Activated CD4-positive, alpha-beta T cell treated with anti-CD3 and anti-CD28 coated beads for 1 hour (primary cell): ENCODE results near the gene GRM2.

Experiments used
- DNase-seq: peaks from one replicate; pipeline ENCODE4 v3.0.0-alpha.2; 2020

The GRM2 gene

DNA sequence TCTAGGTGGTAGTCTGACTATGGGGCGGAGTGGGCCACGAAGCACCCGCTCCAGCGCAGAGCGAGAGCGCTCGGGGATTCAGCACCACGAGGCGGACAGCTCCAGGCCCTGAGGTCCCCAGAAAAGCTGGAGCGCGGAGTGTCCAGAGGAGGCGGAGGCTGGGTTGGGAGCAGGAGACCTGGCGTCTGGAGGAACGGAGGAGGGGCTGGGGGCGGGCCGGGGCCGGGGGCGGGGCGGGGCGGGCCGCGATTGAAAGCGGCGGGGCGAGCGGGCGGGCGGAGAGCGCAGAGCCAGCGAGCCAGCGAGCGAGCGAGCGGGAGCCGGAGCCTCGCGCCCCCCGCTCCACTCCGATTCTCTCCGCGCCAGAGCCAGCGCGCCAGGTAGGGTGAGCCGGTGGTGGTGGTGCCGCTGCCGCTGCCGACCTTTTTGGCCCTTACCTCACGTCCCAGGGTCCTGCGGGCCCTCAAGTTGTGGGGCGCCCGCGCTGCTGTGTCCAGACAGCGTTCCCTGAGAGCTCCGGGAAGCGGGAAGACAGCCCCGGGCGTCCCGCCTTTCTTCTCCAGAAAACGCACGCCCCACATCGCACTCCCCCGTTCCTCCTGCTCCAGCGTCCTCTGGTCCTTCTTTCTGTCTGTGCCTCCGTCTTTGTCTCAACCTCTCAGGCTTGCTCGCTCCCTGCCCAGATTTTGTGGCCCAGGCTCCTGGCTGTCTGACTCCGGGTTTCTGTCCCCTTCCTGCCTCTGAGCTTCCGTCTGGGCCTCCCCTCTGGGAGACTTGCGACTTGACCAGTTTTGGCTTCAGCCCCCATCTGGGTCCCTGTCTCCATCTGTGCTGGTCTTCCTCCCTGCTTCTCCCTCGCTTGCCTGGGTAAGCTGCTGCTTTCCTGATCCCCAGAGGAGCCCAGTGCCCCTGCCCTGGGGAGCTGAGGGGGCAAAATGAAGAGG, at the start of gene GRM2:
Gene GRM2 (plus strand): TSS at position 281 of the 944 bp plus-strand sequence. CDS start 1,916 bp downstream, outside the sequence.
- no peak for DNase-seq

- DNase-seq, result no peak
Measured at GRCh38 chr3:51657234-51657633, 49.6 kb upstream of the GRM2 start.

GRCh38 chr3:51659942-51660341, 46.9 kb upstream of the GRM2 start:
- DNase-seq, result no peak

DNA sequence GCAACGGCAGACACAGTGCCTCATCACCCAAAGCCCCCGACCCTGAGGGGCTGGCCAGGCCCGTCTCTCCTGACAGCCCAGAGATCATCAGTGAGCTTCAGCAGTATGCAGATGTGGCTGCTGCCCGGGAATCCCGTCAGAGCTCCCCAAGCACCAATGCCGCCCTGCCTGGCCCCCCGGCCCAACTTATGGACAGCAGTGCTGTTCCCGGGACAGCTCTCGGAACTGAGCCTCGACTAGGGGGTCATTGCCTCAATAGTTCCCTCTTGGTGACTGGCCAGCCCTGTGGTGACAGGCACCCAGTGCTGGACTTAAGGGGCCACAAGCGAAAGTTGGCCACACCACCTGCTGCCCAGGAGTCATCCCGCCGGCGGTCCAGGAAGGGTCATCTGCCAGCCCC, 44.4 kb upstream of the GRM2 start:
- DNase-seq, result no peak

- DNase-seq, result no peak
Measured at GRCh38 chr3:51668756-51669155, 38.1 kb upstream of the GRM2 start.

DNA sequence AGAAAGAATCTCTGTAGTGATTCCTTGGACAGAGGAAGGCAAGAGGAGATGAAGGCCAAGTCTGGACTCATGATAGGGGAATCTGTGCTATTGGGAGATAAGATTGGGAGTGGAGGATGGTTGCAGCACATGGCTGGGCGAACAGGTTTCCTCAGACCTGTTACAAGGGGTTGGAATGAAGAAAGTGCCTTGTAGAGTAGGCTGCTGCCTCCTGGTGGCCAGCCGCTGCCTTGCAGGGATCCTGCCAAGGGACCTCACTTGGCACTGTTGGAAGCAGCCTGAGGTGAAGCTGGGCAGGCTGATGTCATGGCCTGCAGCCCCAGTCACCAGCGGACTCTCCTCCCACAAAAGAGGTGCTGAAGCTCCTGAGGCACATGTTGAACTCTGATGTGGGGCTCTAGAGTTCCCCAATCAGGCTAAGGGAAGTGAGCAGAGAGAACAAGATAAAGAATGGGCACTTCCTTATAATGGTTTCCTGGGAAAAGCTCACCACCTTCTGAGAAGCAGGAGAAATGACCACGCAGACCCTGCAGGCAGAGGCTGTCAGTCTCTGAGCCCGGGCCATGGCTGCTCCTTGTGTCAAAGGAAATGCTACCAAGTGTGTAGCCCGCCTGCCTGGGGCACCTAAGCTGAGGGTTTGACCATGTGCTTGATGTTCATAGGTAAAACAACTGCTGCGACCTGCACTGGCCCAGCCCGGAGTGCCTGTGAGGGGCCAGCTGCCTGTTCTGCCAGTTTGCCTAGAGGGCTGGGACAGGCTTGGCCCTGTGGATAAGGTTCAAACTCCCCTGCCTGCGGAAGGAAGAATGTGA, 37.4 kb upstream of the GRM2 start:
- DNase-seq, result peak; percentile 62

- DNase-seq, result no peak
Measured at GRCh38 chr3:51670053-51670822, 36.6 kb upstream of the GRM2 start.

DNA sequence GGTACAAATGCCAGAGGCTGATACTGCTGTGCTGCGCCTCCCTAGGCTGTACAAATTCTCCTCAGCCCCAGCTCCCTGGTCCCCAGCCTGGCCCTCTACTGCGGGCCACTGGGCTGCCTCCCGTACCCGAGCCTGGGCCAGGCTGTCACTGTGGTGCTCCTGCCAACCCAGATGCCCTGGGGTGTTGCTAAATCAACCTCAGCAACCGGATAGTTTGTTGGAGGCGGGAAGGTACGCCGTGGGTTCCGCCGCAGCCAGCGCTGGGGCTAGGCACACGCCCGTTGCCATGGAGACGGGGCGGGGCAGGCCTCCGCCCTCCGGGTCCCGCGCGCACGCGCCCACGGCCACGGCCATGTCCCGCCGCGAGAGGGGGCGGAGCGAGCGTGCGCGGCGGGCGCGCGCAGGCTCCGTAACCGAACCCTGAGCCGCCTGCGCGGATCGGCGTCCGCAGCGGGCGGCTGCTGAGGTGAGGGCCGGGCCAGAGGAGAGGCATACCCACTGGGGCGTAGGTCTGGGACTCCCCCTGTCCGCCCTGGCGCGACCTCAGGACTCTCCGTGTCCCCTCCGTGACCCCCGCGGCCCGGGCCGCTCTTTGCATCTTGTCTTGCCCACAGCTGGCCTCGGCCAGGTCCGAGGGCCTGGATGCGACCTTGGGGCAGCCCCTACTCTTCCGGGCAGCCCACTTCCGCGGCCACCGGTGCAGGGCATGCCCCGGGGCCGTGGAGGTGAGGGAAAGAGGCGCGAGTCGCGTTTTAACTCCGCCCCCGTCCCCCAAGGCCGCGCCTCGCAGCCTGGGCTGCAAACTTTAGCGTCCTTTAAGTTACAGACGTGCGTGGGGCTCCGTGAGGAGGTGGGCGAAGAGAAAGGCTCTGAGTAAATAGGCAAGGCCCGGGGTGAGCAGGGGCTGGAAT, 35.8 kb upstream of the GRM2 start, which contains the start of gene TEX264:
Gene TEX264 (plus strand): TSS at position 430 of the 911 bp plus-strand sequence. CDS start 3,053 bp downstream, outside the sequence.
- DNase-seq, result peak; percentile 91

DNA sequence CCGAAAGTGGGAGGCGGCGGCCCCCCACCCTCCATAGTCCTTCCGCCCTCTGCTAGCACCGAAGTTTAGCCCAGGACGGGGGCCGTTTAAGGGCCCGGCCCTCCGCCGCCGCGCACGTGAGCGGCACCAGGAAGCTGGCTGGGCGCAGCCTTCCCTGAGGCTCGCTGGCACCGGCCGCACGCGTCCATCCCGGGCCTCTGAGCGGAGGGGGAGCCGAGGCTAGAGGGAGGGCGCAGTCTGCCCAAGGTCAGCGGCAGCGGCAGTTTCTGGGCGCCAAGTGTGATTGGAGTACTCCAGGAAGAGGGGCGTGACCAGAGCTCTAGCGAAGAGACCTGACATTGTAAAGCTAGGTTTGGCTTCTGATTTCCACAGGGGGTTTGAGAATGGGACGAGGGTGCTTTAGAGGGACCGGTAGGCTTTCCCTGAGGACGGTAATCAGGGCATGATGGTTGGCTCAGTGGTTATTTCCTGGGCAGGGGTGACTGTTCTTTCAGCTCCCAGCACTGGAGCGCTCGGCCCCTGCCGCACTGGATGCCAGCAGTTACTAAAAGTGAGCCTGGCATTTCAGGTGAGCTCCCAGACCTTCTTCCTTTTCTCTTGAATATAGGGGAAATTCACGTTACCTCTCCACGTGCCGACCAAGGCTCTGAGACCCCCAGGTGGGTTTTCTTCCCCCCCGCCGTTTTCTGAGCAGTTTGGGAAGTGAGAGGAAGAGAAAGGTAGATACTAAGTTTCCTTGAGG, 35.0 kb upstream of the GRM2 start:
- DNase-seq, result peak; percentile 17

DNA sequence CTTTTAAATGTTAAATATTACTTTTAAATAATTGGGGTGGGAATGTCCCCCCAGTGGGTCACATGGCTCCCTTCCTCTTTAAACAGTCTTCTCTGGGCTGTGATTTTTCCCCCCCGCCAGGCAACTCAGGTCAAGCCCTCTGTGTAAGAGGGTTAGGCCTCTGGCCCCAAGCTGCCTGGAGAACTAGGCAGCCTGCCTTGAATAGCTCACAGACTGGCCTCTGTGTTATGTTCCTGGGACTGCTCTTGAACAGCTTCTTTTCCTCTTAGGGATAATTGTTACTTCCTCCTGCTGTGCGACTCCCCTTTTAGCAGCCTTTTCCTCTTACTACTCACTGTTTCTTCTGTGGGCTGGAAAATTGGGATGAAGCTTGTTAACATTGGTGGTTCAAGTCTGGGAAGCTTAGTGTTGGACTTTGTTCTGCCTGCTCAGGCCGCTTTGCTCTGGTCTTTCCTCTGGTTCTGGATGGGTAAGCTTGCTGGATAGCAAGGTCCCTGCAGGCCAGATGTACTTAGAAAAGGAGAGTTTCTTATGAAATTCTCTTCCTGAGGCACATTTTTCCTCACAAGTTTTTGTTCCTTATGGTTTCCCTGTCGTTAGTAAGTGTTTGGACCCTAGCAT, 33.6 kb upstream of the GRM2 start:
- no peak for DNase-seq

DNA sequence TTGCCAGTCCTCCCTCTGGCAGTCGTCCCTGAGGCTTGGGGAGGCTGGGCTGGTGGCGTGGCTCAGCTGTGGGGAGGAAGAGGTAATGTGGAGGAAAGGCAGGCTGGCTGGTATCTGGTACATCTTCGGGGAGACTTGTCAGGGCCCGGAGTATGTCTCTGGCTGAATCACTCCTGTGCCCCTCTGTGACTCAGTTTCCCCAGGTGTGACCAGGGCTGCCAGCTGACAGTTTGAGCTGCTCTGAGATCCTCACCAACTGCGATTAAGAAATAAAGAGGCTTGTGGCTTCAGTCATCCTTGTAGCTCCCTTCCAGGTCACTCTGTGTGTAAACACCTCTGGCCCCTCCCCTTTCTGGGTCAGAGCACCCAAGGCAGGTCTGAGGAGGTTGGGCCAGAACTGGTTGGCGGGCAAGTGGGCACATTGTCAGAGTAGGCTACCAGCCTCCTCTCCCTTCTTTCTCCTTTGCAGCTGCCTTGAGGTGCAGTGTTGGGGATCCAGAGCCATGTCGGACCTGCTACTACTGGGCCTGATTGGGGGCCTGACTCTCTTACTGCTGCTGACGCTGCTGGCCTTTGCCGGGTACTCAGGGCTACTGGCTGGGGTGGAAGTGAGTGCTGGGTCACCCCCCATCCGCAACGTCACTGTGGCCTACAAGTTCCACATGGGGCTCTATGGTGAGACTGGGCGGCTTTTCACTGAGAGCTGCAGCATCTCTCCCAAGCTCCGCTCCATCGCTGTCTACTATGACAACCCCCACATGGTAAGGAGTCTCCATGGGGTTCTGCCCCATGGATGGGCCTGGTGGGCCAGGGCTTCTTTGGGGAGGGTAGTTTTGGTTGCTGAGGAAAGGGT, 32.8 kb upstream of the GRM2 start:
- no peak for DNase-seq

DNA sequence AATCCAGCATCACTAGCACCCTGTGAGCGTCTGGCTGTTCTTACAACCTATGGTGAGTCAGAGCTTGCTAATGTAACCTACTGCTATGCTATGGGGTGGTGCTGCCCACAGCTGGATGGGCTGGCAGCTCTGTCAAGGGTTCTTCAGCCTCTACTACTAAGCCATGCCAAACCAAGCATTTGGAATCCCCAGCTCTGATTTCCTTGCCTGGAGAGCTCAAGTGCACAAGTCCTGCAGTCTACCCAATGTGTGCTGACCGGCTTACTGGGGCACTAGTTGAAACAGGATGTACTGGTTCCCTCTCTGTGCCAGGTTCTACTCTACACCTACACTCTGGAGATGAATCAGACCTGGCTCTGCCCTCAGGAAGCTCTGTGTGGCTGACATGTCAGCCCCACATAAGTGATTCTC, 31.7 kb upstream of the GRM2 start:
- no peak for DNase-seq

DNA sequence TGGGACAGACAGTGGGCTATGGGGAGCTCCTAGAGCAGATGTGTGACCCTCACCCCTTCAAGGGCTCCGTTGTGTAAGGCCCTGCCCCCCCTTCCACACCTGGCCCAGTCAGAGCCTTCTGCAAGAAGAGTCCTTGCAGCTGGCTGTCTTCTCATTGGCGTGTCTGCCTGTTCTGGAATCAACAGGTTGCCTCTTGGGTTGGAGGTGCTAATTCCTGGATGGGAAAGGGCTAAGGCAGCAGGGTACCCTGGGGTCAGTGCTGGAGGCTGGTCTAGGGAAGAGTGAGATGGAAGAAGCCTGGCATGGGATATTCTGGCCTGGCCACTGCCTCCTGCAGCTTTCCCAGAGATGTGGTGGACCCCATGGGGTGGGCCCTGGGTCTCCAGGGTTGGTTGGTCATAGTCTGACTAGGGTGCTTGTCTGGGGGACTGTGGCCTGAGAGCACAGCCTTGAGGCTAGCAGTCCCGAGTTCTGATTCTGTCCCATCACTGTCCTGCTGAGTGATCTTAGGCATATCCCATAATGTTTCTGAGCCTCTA, 30.7 kb upstream of the GRM2 start:
- DNase-seq, result no peak

GRCh38 chr3:51677358-51677757, 29.5 kb upstream of the GRM2 start:
- DNase-seq, result no peak

- DNase-seq, result no peak
Measured at GRCh38 chr3:51678186-51678585, 28.7 kb upstream of the GRM2 start.

GRCh38 chr3:51678641-51679040, 28.2 kb upstream of the GRM2 start:
- no peak for DNase-seq

DNA sequence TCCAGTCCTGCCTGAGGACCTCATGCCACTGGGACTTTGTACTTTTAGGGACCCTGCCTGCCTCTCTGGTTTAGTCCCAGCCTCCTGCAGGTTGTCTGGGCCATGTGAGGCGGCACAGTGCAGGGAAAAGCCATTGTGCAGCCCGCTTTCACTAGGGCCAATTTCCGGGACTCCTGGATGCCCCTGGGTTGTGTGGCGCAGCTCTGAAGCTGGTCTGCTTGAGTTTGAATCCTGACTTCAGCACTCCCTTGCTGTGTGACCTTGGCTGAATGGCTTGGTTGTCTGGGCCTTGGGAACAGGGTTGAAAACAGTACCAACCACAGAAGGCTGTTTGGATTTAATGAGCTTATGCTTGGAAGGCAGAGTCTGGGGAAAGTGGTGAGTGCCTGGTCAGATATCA, 27.6 kb upstream of the GRM2 start:
- no peak for DNase-seq

GRCh38 chr3:51679777-51680176, 27.1 kb upstream of the GRM2 start:
- DNase-seq, result no peak

GRCh38 chr3:51680196-51680595, 26.7 kb upstream of the GRM2 start:
- no peak for DNase-seq
